ENCODE data around the gene ADAT3. TPM values are rescaled to one million over a fixed set of nuclear protein-coding genes. Genes with fewer than 3 reads are reported as not detected.

Gene ADAT3
- total RNA-seq, 1 donor from 2014 or later: 2.4 TPM

DNA sequence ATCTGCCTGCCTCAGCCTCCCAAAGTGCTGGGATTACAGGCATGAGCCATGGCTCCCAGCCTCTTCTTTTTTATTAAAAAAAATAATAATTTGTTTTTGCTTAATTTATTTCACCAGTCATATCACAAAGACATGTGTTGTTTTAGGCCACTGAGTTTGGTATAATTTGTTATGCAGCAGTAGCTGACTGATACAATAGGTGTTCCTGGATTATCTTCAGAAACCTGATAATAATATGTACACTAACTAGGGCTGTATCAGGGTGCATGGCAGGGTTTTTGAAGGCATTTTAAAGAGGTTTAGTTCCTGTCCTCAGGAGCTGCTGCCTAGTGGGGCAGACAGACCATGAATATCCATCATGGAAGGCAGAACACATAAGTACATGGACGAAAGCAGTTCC is 26.2 kb downstream of the ADAT3 start:
- no peaks in the 10 kb centered on the region for H3K36me3 ChIP-seq

DNA sequence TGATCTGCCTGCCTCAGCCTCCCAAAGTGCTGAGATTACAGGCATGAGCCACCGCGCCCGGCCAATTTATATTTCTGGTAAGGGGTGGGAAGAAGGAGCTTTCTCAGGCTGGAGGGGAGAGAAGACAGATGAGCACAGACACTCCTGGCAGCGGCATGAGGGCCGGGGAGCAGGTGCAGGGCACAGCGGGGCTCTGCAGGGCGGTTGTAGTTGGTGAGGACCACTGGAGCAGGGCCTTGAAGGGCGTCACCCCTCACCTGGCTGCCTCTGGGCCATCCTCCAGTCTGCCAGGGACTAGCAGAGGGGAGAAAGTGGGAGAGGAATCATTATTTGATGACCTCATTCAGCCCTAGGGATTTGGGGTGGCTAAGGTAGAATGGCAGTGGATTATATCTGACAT is 27.2 kb downstream of the ADAT3 start:
- Histone ChIP-seq H3K4me3 (no peak overlapping the region), H2AFZ (replicated peaks) (no peak overlapping the region), H3K4me2 (no peak overlapping the region), H4K20me1 (ENCODE audit: low read depth) (no peaks in the 10 kb centered on the region), H3K36me3 (no peaks in the 10 kb centered on the region), H3K9me3 (ENCODE audit: low read depth) (no peaks in the 10 kb centered on the region), H3K4me1 (no peaks in the 10 kb centered on the region), H3K27ac (no peak overlapping the region), H3K27me3 (peaks cover 11% of the 10 kb centered on the region), H3K9ac (no peak overlapping the region), H3K79me2 (ENCODE audit: low read depth) (no peaks in the 10 kb centered on the region), H3F3A (ENCODE audit: low read depth) (peaks cover 12% of the 10 kb centered on the region)
- Mint-ChIP-seq H3K4me1 (peaks cover 10% of the 10 kb centered on the region), H3K27ac (no peak overlapping the region), H3K36me3 (peaks cover 5% of the 10 kb centered on the region), H3K4me3 (peak overlapping the region; percentile 48), H3K9me3 (peaks cover 15% of the 10 kb centered on the region), H3K27me3 (ENCODE audit: insufficient read depth, low read depth) (peaks cover 4% of the 10 kb centered on the region)
- no peak for DNase-seq (ENCODE audit: low spot score)
- no peak for TF ChIP-seq EZH2phosphoT487 (IDR thresholded peaks at IDR 0.05)
- no peak for TF ChIP-seq EZH2 (IDR thresholded peaks at IDR 0.05)
- TF ChIP-seq, protein P1, sequence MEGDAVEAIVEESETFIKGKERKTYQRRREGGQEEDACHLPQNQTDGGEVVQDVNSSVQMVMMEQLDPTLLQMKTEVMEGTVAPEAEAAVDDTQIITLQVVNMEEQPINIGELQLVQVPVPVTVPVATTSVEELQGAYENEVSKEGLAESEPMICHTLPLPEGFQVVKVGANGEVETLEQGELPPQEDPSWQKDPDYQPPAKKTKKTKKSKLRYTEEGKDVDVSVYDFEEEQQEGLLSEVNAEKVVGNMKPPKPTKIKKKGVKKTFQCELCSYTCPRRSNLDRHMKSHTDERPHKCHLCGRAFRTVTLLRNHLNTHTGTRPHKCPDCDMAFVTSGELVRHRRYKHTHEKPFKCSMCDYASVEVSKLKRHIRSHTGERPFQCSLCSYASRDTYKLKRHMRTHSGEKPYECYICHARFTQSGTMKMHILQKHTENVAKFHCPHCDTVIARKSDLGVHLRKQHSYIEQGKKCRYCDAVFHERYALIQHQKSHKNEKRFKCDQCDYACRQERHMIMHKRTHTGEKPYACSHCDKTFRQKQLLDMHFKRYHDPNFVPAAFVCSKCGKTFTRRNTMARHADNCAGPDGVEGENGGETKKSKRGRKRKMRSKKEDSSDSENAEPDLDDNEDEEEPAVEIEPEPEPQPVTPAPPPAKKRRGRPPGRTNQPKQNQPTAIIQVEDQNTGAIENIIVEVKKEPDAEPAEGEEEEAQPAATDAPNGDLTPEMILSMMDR (IDR thresholded peaks at IDR 0.05): no peak

More for the DNA sequence above, 26.2 kb downstream of the ADAT3 start:
- H3K27me3 Mint-ChIP-seq (ENCODE audit: insufficient read depth, low read depth): peaks cover 5% of the 10 kb centered on the region
- H3K4me3 ChIP-seq: no peak overlapping the region
- H3K4me3 Mint-ChIP-seq: peak overlapping the region; percentile 52
- TF ChIP-seq, protein P1 (IDR thresholded peaks at IDR 0.05): no peak
- TF ChIP-seq EZH2 (IDR thresholded peaks at IDR 0.05) (no peak), EZH2phosphoT487 (IDR thresholded peaks at IDR 0.05) (no peak)
- H3K79me2 ChIP-seq (ENCODE audit: low read depth): no peaks in the 10 kb centered on the region
- no peaks in the 10 kb centered on the region for H3K4me1 ChIP-seq
- H3K9ac ChIP-seq: no peak overlapping the region
- peaks cover 10% of the 10 kb centered on the region for H3K4me1 Mint-ChIP-seq
- no peaks in the 10 kb centered on the region for H3K9me3 ChIP-seq (ENCODE audit: low read depth)
- H4K20me1 ChIP-seq (ENCODE audit: low read depth): no peaks in the 10 kb centered on the region
- H3K9me3 Mint-ChIP-seq: peaks cover 15% of the 10 kb centered on the region
- no peak for DNase-seq (ENCODE audit: low spot score)
- H3F3A ChIP-seq (ENCODE audit: low read depth): peaks cover 12% of the 10 kb centered on the region
- no peak overlapping the region for H3K4me2 ChIP-seq
- no peak overlapping the region for H3K27ac Mint-ChIP-seq
- H3K27ac ChIP-seq: no peak overlapping the region
- peaks cover 11% of the 10 kb centered on the region for H3K27me3 ChIP-seq
- peaks cover 5% of the 10 kb centered on the region for H3K36me3 Mint-ChIP-seq
- H2AFZ ChIP-seq (replicated peaks): no peak overlapping the region

DNA sequence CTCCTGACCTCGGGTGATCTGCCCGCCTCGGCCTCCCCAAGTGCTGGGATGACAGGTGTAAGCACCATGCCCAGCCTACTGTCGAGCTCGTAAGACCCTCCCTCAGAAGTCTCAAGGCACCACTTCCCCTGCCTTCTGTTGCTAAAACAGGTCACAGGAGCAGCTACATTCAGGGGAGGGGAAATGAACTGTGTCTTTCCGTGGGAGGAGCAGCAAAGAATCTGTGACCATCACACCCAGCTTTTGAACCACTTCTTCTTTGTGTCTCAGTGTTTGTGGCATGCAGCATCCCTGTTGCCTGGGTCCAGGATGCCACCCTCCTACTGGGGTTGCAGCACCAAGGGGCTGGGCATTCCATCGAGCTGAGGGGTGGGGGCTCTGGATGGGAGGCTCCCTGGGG is 28.0 kb downstream of the ADAT3 start:
- Histone ChIP-seq H3K4me3 (no peak overlapping the region), H3K9me3 (ENCODE audit: low read depth) (no peaks in the 10 kb centered on the region), H4K20me1 (ENCODE audit: low read depth) (no peaks in the 10 kb centered on the region), H3K36me3 (no peaks in the 10 kb centered on the region), H3K27me3 (peaks cover 10% of the 10 kb centered on the region), H3K79me2 (ENCODE audit: low read depth) (no peaks in the 10 kb centered on the region), H3K27ac (no peak overlapping the region), H3K4me2 (no peak overlapping the region), H2AFZ (replicated peaks) (no peak overlapping the region), H3F3A (ENCODE audit: low read depth) (peaks cover 12% of the 10 kb centered on the region), H3K9ac (no peak overlapping the region), H3K4me1 (no peaks in the 10 kb centered on the region)
- Mint-ChIP-seq H3K27me3 (ENCODE audit: insufficient read depth, low read depth) (peaks cover 7% of the 10 kb centered on the region), H3K9me3 (peaks cover 15% of the 10 kb centered on the region), H3K36me3 (peaks cover 5% of the 10 kb centered on the region), H3K4me1 (peaks cover 10% of the 10 kb centered on the region), H3K27ac (no peak overlapping the region), H3K4me3 (no peak overlapping the region)
- DNase-seq (ENCODE audit: low spot score): no peak
- TF ChIP-seq EZH2 (IDR thresholded peaks at IDR 0.05) (no peak), EZH2phosphoT487 (IDR thresholded peaks at IDR 0.05) (no peak)
- TF ChIP-seq, protein P1 (IDR thresholded peaks at IDR 0.05): no peak
